Colonic mucosa (tissue), 4 donors: ENCODE data around the gene ARL5B. TPM values are rescaled to one million over a fixed set of nuclear protein-coding genes. Genes with fewer than 3 reads are reported as not detected.

Source experiments
- DNase-seq: peaks from one replicate; pipeline ENCODE4 v3.0.0-alpha.2; 2020
- H3K27ac ChIP-seq: fragments of 200-600 bp; one replicate; pipeline ENCODE4 v1.8.0; 2021
- H3K27me3 ChIP-seq: fragments of 200-600 bp; one replicate; pipeline ENCODE4 v1.8.0; 2021
- H3K36me3 ChIP-seq: fragments of 200-600 bp; one replicate; pipeline ENCODE4 v1.8.0; 2021
- H3K4me1 ChIP-seq: fragments of 200-600 bp; one replicate; pipeline ENCODE4 v1.8.0; 2021; ENCODE audit warnings: mild to moderate bottlenecking
- H3K4me3 ChIP-seq: fragments of 200-600 bp; one replicate; pipeline ENCODE4 v1.8.0; 2021
- H3K9ac ChIP-seq, 2 donors: one replicate each; pipeline ENCODE4 v1.7.0; 2013; ENCODE audit warnings: control low read depth in 2 of 2, low read depth in 2 of 2, low read length in 2 of 2
- H3K9me3 ChIP-seq: fragments of 200-600 bp; one replicate; pipeline ENCODE4 v1.8.0; 2021
- CTCF ChIP-seq: fragments of 200-600 bp; IDR thresholded peaks from one replicate; pipeline ENCODE4 v1.8.0; 2022; ENCODE audit warnings: antibody characterized with exemption, mild to moderate bottlenecking
- intact Hi-C: fragments of 100-400 bp; cut with DNase I; formaldehyde crosslinking; loops from one replicate; pipeline ENCODE4 v1.14.1; 2022
- total RNA-seq, 2 donors: library from RNA; stranded (reverse); fragmentation: NEBNext Ultra II Directional in 1 of 2; extraction: Animal tissue kit (Norgen Biotek cat#: 25700) in 1 of 2; gene quantifications; one replicate each; pipeline ENCODE4 v1.2.1, GENCODE V29; 2021
- donor health status: healthy.
- donor health status: DM: no; HTN: no; CAD: no.
- donor health status: DM: no; HTN: no; CAD: no.

Gene ARL5B
- total RNA-seq, 2 donors from 2014 or later = 14.0 to 31.2 TPM

GRCh38 chr10:18647151-18647550 is 12.1 kb upstream of the ARL5B start:
- H3K9me3 ChIP-seq = no peaks in the 10 kb centered on the region
- intact Hi-C loops = no loop called here
- TF ChIP-seq CTCF = no peak

GRCh38 chr10:18647945-18648344 is 11.3 kb upstream of the ARL5B start:
- Histone ChIP-seq H3K27me3 (no peaks in the 10 kb centered on the region), H3K9me3 (no peaks in the 10 kb centered on the region), H3K9ac (no peak overlapping the region), H3K4me1 (peaks cover 10% of the 10 kb centered on the region), H3K27ac (no peak overlapping the region), H3K4me3 (no peak overlapping the region), H3K36me3 (no peaks in the 10 kb centered on the region)
- no peak for TF ChIP-seq CTCF
- DNase-seq = no peak
- intact Hi-C loops = no loop called here

More at GRCh38 chr10:18647151-18647550, 12.1 kb upstream of the ARL5B start:
- no peak for DNase-seq
- Histone ChIP-seq H3K4me1 (peaks cover 10% of the 10 kb centered on the region), H3K4me3 (no peak overlapping the region), H3K36me3 (no peaks in the 10 kb centered on the region), H3K27me3 (no peaks in the 10 kb centered on the region), H3K9ac (no peak overlapping the region), H3K27ac (no peak overlapping the region)

- intact Hi-C loops = no loop called here
- Histone ChIP-seq H3K27ac (no peak overlapping the region), H3K9ac (no peak overlapping the region), H3K27me3 (no peaks in the 10 kb centered on the region), H3K9me3 (no peaks in the 10 kb centered on the region), H3K36me3 (no peaks in the 10 kb centered on the region), H3K4me1 (peaks cover 10% of the 10 kb centered on the region), H3K4me3 (no peak overlapping the region)
- TF ChIP-seq CTCF = no peak
- DNase-seq = no peak
Measured at GRCh38 chr10:18649364-18649959, 9.8 kb upstream of the ARL5B start.

GRCh38 chr10:18650404-18650997 is 8.7 kb upstream of the ARL5B start:
- H3K4me3 ChIP-seq = peak overlapping the region; percentile 69
- no peak for DNase-seq
- no peak for TF ChIP-seq CTCF
- no peak overlapping the region for H3K27ac ChIP-seq
- peak overlapping the region; percentile 27 to 84 for H3K9ac ChIP-seq
- H3K4me1 ChIP-seq = peaks cover 10% of the 10 kb centered on the region
- intact Hi-C loops = no loop called here
- no peaks in the 10 kb centered on the region for H3K27me3 ChIP-seq
- H3K9me3 ChIP-seq = no peaks in the 10 kb centered on the region
- no peaks in the 10 kb centered on the region for H3K36me3 ChIP-seq

GRCh38 chr10:18651324-18652007 is 7.8 kb upstream of the ARL5B start, which contains the start of gene NSUN6:
TSS of gene NSUN6 (minus strand) at chr10:18651587. CDS start at chr10:18651203, 384 bp downstream.
- no peaks in the 10 kb centered on the region for H3K27me3 ChIP-seq
- DNase-seq = peak; percentile 94
- peak within 1 kb of the TSS; percentile 88 for H3K27ac ChIP-seq
- no peak for TF ChIP-seq CTCF
- intact Hi-C loops = no loop called here
- peak within 1 kb of the TSS; percentile 69 for H3K4me3 ChIP-seq
- peak within 1 kb of the TSS; percentile 79 to 84 for H3K9ac ChIP-seq
- H3K4me1 ChIP-seq = peaks cover 10% of the 10 kb centered on the region
- H3K36me3 ChIP-seq = no peaks in the 10 kb centered on the region
- no peaks in the 10 kb centered on the region for H3K9me3 ChIP-seq
